ENCODE results near the gene SYNC.
"Not testable (repeated sequence)": the region's sequence is repeated elsewhere in the genome, so short reads cannot be mapped to it uniquely, and the experiment has no call there.

DNA sequence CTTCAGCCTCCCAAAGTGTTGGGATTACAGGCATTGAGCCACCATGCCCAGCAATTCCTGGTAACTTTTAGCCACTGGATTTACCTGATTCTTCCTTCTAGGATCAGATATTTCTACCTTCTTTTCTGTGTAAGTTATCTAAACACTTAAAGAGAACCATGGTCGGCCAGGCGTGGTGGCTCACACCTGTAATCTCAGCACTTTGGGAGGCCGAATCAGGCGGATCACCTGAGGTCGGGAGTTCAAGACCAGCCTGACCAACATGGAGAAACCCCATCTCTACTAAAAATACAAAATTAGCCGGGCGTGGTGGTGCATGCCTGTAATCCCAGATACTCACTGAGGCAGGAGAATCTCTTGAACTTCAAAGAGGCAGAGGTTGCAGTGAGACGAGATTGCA is 5.6 kb downstream of the SYNC start:
- TF ChIP-seq, protein P1, sequence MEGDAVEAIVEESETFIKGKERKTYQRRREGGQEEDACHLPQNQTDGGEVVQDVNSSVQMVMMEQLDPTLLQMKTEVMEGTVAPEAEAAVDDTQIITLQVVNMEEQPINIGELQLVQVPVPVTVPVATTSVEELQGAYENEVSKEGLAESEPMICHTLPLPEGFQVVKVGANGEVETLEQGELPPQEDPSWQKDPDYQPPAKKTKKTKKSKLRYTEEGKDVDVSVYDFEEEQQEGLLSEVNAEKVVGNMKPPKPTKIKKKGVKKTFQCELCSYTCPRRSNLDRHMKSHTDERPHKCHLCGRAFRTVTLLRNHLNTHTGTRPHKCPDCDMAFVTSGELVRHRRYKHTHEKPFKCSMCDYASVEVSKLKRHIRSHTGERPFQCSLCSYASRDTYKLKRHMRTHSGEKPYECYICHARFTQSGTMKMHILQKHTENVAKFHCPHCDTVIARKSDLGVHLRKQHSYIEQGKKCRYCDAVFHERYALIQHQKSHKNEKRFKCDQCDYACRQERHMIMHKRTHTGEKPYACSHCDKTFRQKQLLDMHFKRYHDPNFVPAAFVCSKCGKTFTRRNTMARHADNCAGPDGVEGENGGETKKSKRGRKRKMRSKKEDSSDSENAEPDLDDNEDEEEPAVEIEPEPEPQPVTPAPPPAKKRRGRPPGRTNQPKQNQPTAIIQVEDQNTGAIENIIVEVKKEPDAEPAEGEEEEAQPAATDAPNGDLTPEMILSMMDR (conservative IDR thresholded peaks at IDR 0.05; ENCODE audit: low read depth, low read length), result not testable (repeated sequence)
- TF ChIP-seq EZH2 (IDR thresholded peaks at IDR 0.05; ENCODE audit: low read length, unreplicated experiment), result not testable (repeated sequence)

Data from PC-3 (cell line).